Vagina (tissue), 2 donors: Measurements from ENCODE around the gene OR10H3. TPM values are rescaled to one million over a fixed set of nuclear protein-coding genes. Genes with fewer than 3 reads are reported as not detected.

Experiments
- DNase-seq, 2 donors: peaks; one replicate each; pipeline ENCODE4 v3.0.0-alpha.2; 2017; ENCODE audit errors: extremely low spot score in 2 of 2
- H3K27ac ChIP-seq: fragments of 200-600 bp; sonication (generic); one replicate; pipeline ENCODE4 v1.5.1; 2019
- H3K27me3 ChIP-seq: fragments of 200-600 bp; sonication (generic); one replicate; pipeline ENCODE4 v1.5.1; 2019
- H3K36me3 ChIP-seq, 2 donors: fragments of 200-600 bp; sonication (generic); one replicate each; pipeline ENCODE4 v1.5.1; 2017 to 2019
- H3K4me1 ChIP-seq: fragments of 200-600 bp; sonication (generic); one replicate; pipeline ENCODE4 v1.5.1; 2019
- H3K4me3 ChIP-seq, 2 donors: fragments of 200-600 bp; sonication (generic); 1 replicate in 1 of 2; 2 replicates in 1 of 2; pipeline ENCODE4 v1.5.1; 2016 to 2019
- H3K9me3 ChIP-seq: fragments of 200-600 bp; sonication (generic); one replicate; pipeline ENCODE4 v1.5.1; 2019
- POLR2A ChIP-seq, 2 donors: fragments of 450-650 bp; IDR thresholded peaks; one replicate each; pipeline ENCODE4 v1.6.1; 2017; ENCODE audit warnings: antibody characterized with exemption in 2 of 2, mild to moderate bottlenecking in 2 of 2, moderate library complexity in 2 of 2
- POLR2AphosphoS5 ChIP-seq, 2 donors: sonication (generic); formaldehyde crosslinking; IDR thresholded peaks; one replicate each; pipeline ENCODE4 v1.9.0; 2017; ENCODE audit warnings: antibody characterized with exemption in 2 of 2, mild to moderate bottlenecking in 2 of 2, low read depth in 1 of 2; ENCODE audit not compliant: insufficient read depth in 1 of 2
- intact Hi-C: fragments of 100-400 bp; cut with DNase I; formaldehyde crosslinking; loops from one replicate; pipeline ENCODE4 v1.15.1; 2023
- total RNA-seq: library from RNA; depleted of rRNA; stranded (reverse); fragments of >200 nt; gene quantifications from one replicate; pipeline ENCODE4 v1.2.3, GENCODE V29; 2016
- TF ChIP-seq, protein P1 (sequence below), 3 experiments: fragments of 450-650 bp in 2 of 3; fragments of 200-600 bp in 1 of 3; sonication (generic) in 1 of 3; IDR thresholded peaks; one replicate each; pipeline ENCODE4 v1.5.1; 2017 to 2019; ENCODE audit warnings: antibody characterized with exemption in 3 of 3, mild to moderate bottlenecking in 2 of 3, moderate library complexity in 2 of 3

Gene OR10H3
- total RNA-seq, 1 donor from 2014 or later = not detected

DNA sequence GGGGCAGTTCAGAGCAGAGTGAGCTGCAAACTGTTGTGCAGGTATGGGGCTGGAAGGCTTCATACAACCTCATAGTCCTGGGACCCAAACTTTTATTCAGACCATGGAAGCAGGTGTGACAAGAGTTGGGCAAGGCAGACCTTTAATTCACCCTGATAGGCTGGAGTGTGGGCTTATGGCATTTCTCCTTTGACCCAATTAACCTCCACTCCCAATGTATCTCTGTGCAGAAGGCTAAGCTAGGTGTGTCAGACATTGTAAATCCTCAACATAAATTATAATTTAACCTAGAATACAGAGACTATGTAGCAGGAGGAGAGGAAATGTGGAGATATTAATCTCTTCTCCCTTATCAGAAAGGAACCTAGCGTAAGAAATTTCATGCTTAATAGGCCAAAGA lies 22.1 kb upstream of the OR10H3 start:
- intact Hi-C loops = no loop called here
- Histone ChIP-seq H3K4me1 (no peaks in the 10 kb centered on the region), H3K27ac (no peak overlapping the region), H3K27me3 (no peaks in the 10 kb centered on the region), H3K4me3 (no peak overlapping the region), H3K36me3 (no peaks in the 10 kb centered on the region), H3K9me3 (no peaks in the 10 kb centered on the region)
- TF ChIP-seq POLR2A (IDR thresholded peaks at IDR 0.05) = no peak
- TF ChIP-seq, protein P1, sequence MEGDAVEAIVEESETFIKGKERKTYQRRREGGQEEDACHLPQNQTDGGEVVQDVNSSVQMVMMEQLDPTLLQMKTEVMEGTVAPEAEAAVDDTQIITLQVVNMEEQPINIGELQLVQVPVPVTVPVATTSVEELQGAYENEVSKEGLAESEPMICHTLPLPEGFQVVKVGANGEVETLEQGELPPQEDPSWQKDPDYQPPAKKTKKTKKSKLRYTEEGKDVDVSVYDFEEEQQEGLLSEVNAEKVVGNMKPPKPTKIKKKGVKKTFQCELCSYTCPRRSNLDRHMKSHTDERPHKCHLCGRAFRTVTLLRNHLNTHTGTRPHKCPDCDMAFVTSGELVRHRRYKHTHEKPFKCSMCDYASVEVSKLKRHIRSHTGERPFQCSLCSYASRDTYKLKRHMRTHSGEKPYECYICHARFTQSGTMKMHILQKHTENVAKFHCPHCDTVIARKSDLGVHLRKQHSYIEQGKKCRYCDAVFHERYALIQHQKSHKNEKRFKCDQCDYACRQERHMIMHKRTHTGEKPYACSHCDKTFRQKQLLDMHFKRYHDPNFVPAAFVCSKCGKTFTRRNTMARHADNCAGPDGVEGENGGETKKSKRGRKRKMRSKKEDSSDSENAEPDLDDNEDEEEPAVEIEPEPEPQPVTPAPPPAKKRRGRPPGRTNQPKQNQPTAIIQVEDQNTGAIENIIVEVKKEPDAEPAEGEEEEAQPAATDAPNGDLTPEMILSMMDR (IDR thresholded peaks at IDR 0.05) = no peak
- no peak for TF ChIP-seq POLR2AphosphoS5 (IDR thresholded peaks at IDR 0.05; ENCODE audit: insufficient read depth in 1 of 2, low read depth in 1 of 2)
- no peak for DNase-seq

DNA sequence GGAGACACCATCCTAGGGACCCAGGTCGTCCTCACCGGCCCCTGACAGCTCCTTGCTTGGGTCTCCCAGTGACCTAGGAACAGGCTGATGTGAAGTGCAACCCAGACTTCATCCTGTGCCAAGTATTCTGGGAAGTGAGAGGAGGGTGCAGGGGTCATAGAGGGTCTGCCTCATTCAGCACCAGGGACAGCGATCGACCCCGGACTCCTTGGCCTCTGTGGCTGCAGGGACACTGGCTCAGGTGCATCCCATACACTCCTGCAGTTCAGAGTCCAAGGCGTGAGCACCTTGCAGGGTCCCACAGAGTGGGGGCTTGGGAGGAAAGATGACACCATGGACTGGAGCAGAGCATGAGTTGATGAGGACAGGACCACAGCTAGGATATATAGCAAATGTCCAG lies 20.0 kb upstream of the OR10H3 start:
- TF ChIP-seq POLR2A (IDR thresholded peaks at IDR 0.05) (no peak), POLR2AphosphoS5 (IDR thresholded peaks at IDR 0.05; ENCODE audit: insufficient read depth in 1 of 2, low read depth in 1 of 2) (no peak)
- TF ChIP-seq, protein P1 (IDR thresholded peaks at IDR 0.05) = no peak
- Histone ChIP-seq H3K27ac (no peak overlapping the region), H3K36me3 (no peaks in the 10 kb centered on the region), H3K4me1 (no peaks in the 10 kb centered on the region), H3K4me3 (no peak overlapping the region), H3K9me3 (no peaks in the 10 kb centered on the region), H3K27me3 (no peaks in the 10 kb centered on the region)
- intact Hi-C loops = no loop called here
- no peak for DNase-seq

DNA sequence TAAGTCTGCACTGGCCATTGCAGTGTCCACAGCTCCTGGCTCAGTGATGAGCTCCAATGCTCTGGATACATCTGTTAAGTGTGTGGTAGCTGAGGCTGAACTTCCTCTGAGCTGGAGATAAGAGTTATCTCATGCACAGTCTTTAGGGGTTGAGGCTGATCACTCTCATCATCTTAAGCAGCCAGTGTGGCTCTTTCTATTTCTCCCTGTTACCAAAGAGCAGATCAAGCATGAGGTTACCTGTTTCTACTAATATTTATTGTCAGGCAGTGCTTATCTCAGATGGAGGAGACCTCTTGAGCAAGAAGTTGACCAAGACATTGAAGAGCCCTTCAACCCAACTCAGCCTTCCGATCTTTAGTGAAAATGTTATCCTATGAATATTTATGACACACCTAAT lies 16.5 kb upstream of the OR10H3 start:
- H3K4me1 ChIP-seq = no peaks in the 10 kb centered on the region
- no peak overlapping the region for H3K4me3 ChIP-seq
- intact Hi-C loops = no loop called here
- DNase-seq = no peak
- no peaks in the 10 kb centered on the region for H3K9me3 ChIP-seq
- no peak overlapping the region for H3K27ac ChIP-seq
- no peaks in the 10 kb centered on the region for H3K36me3 ChIP-seq
- TF ChIP-seq POLR2A (IDR thresholded peaks at IDR 0.05) = no peak
- no peak for TF ChIP-seq POLR2AphosphoS5 (IDR thresholded peaks at IDR 0.05; ENCODE audit: insufficient read depth in 1 of 2, low read depth in 1 of 2)
- TF ChIP-seq, protein P1 (IDR thresholded peaks at IDR 0.05) = no peak
- no peaks in the 10 kb centered on the region for H3K27me3 ChIP-seq

DNA sequence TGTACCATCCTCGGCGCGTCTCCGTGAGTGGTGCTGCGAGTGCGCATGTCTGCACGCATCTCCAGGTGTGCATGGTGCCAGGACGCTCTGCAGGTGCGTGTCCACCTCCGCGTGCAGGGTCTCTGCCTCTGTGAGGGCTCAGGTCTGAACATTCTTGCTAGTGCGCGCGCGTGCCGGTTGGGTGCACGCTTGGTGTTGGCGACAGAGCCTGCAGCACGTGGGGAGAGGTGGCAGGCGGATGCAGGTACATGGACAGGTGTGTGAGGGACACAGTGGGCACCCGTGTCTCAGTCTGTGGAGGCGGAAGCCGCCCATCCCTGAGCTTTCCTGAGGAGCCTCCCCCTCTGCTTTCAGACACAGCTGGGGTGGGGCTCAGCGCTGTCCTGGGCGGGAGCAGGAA lies 14.8 kb upstream of the OR10H3 start:
- TF ChIP-seq POLR2AphosphoS5 (IDR thresholded peaks at IDR 0.05; ENCODE audit: insufficient read depth in 1 of 2, low read depth in 1 of 2) (no peak), POLR2A (IDR thresholded peaks at IDR 0.05) (no peak)
- TF ChIP-seq, protein P1 (IDR thresholded peaks at IDR 0.05) = no peak
- H3K9me3 ChIP-seq = no peaks in the 10 kb centered on the region
- no peak overlapping the region for H3K4me3 ChIP-seq
- DNase-seq = no peak
- intact Hi-C loops = no loop called here
- no peaks in the 10 kb centered on the region for H3K4me1 ChIP-seq
- no peak overlapping the region for H3K27ac ChIP-seq
- no peaks in the 10 kb centered on the region for H3K27me3 ChIP-seq
- H3K36me3 ChIP-seq = no peaks in the 10 kb centered on the region

DNA sequence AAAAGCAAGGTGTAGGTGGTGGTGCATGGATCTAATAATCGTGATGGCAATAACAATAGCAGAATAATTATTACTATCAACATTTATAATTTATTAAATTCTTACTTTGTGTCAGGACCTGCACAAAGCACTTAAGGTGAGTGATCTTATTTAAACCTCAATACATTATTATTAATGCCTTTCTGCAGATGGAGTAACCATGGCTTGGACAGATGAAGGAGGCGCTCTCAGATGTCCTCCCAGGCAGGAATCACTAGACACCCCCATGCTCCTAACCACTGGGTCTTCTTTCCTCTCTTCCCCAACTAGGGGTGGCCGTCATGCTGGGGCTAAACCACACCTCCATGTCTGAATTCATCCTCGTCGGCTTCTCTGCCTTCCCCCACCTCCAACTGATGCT lies 10.1 kb upstream of the OR10H3 start, which contains the start of gene OR10H2:
TSS of gene OR10H2 (plus strand) at position 301 of the 400 bp plus-strand sequence. CDS start at position 321, 20 bp downstream.
- H3K4me3 ChIP-seq = no peak within 1 kb of the TSS
- no peaks in the 10 kb centered on the region for H3K27me3 ChIP-seq
- no peak for TF ChIP-seq POLR2A (IDR thresholded peaks at IDR 0.05)
- TF ChIP-seq POLR2AphosphoS5 (IDR thresholded peaks at IDR 0.05; ENCODE audit: insufficient read depth in 1 of 2, low read depth in 1 of 2) = no peak
- TF ChIP-seq, protein P1 (IDR thresholded peaks at IDR 0.05) = no peak
- no peaks in the 10 kb centered on the region for H3K9me3 ChIP-seq
- intact Hi-C loops = no loop called here
- H3K4me1 ChIP-seq = no peaks in the 10 kb centered on the region
- no peak within 1 kb of the TSS for H3K27ac ChIP-seq
- DNase-seq = no peak
- no peaks in the 10 kb centered on the region for H3K36me3 ChIP-seq
